ENCODE measurements around the gene NR2F2.

Gene NR2F2

DNA sequence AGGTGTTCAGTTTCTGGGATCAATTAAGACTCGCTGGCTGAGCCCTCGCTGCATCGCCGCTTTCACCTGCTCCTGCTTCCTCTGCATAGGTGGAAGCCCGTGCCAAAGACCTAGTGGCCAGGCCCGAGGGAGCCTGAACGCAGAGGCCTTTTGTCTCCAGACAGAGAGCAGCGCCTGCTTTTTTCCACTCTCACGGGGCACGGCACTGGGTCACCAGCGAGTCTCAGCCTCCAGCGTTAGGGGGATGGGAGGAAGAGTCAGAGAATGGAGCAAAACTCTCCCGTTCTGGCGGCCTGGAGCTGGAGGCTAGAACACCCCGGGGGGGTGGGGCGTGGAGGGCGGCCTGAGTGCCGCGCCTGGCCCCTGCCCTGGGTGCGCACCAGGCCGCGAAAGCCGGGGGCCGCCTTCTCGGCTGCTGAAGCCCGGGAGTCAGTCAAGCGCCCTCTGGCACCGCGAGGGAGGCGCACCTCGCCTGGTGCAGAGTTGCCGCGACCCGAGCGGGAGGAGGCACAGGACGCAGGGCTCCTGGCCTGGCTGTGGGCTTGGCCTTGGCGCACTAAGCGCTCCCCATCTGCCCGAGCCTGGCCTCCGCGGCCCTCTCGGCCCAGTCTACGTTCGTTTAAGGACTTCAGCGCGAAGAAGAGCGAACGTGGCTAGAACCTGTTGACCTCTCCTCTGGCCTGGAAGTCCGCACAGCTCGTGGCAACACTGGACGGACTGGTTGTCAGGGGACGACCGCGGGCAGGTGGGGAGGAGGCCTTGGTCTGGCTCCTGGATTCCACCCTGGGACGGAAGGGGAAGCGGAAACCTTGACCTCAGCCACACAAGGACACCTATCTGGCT, 21.5 kb downstream of the NR2F2 start:
- Histone ChIP-seq H3K27ac (ENCODE audit: low read depth, low read length) (no peak overlapping the region), H3K27me3 (ENCODE audit: control insufficient read depth, insufficient read depth, low read length) (peaks cover 100% of the 10 kb centered on the region), H3K4me1 (ENCODE audit: control insufficient read depth, insufficient read depth, low read length) (peaks cover 42% of the 10 kb centered on the region), H3K9me3 (ENCODE audit: control insufficient read depth, insufficient read depth, low read depth, low read length) (no peaks in the 10 kb centered on the region), H3K4me3 (ENCODE audit: low read depth, low read length) (peak overlapping the region; percentile 23), H3K9ac (ENCODE audit: low read length) (no peak overlapping the region), H3K36me3 (ENCODE audit: control insufficient read depth, insufficient read depth, low read length) (no peaks in the 10 kb centered on the region)

GRCh38 chr15:96352604-96353405, 22.3 kb downstream of the NR2F2 start:
- peak overlapping the region; percentile 23; the same call in 1 of the 2 replicates for H3K4me3 ChIP-seq (ENCODE audit: low read depth, low read length)
- H3K4me1 ChIP-seq (ENCODE audit: control insufficient read depth, insufficient read depth, low read length) = peaks cover 37% of the 10 kb centered on the region
- H3K36me3 ChIP-seq (ENCODE audit: control insufficient read depth, insufficient read depth, low read length) = no peaks in the 10 kb centered on the region
- H3K27ac ChIP-seq (ENCODE audit: low read depth, low read length) = no peak overlapping the region
- H3K9ac ChIP-seq (ENCODE audit: low read length) = no peak overlapping the region
- H3K27me3 ChIP-seq (ENCODE audit: control insufficient read depth, insufficient read depth, low read length) = peaks cover 100% of the 10 kb centered on the region
- H3K9me3 ChIP-seq (ENCODE audit: control insufficient read depth, insufficient read depth, low read depth, low read length) = no peaks in the 10 kb centered on the region

GRCh38 chr15:96353416-96353929, 23.0 kb downstream of the NR2F2 start:
- no peak overlapping the region for H3K9ac ChIP-seq (ENCODE audit: low read length)
- H3K36me3 ChIP-seq (ENCODE audit: control insufficient read depth, insufficient read depth, low read length) = no peaks in the 10 kb centered on the region
- peaks cover 100% of the 10 kb centered on the region for H3K27me3 ChIP-seq (ENCODE audit: control insufficient read depth, insufficient read depth, low read length)
- H3K9me3 ChIP-seq (ENCODE audit: control insufficient read depth, insufficient read depth, low read depth, low read length) = no peaks in the 10 kb centered on the region
- peak overlapping the region; percentile 62 for H3K4me3 ChIP-seq (ENCODE audit: low read depth, low read length)
- no peak overlapping the region for H3K27ac ChIP-seq (ENCODE audit: low read depth, low read length)
- H3K4me1 ChIP-seq (ENCODE audit: control insufficient read depth, insufficient read depth, low read length) = peaks cover 38% of the 10 kb centered on the region

GRCh38 chr15:96353930-96354730, 23.6 kb downstream of the NR2F2 start:
- peaks cover 31% of the 10 kb centered on the region for H3K4me1 ChIP-seq (ENCODE audit: control insufficient read depth, insufficient read depth, low read length)
- H3K4me3 ChIP-seq (ENCODE audit: low read depth, low read length) = peak overlapping the region; percentile 62
- no peaks in the 10 kb centered on the region for H3K36me3 ChIP-seq (ENCODE audit: control insufficient read depth, insufficient read depth, low read length)
- no peak overlapping the region for H3K9ac ChIP-seq (ENCODE audit: low read length)
- H3K27me3 ChIP-seq (ENCODE audit: control insufficient read depth, insufficient read depth, low read length) = peaks cover 100% of the 10 kb centered on the region
- H3K9me3 ChIP-seq (ENCODE audit: control insufficient read depth, insufficient read depth, low read depth, low read length) = no peaks in the 10 kb centered on the region
- no peak overlapping the region for H3K27ac ChIP-seq (ENCODE audit: low read depth, low read length)

GRCh38 chr15:96354731-96355567, 24.4 kb downstream of the NR2F2 start:
- Histone ChIP-seq H3K27ac (ENCODE audit: low read depth, low read length) (no peak overlapping the region), H3K9ac (ENCODE audit: low read length) (no peak overlapping the region), H3K4me3 (ENCODE audit: low read depth, low read length) (peak overlapping the region; percentile 62), H3K9me3 (ENCODE audit: control insufficient read depth, insufficient read depth, low read depth, low read length) (no peaks in the 10 kb centered on the region), H3K36me3 (ENCODE audit: control insufficient read depth, insufficient read depth, low read length) (no peaks in the 10 kb centered on the region), H3K4me1 (ENCODE audit: control insufficient read depth, insufficient read depth, low read length) (peaks cover 33% of the 10 kb centered on the region), H3K27me3 (ENCODE audit: control insufficient read depth, insufficient read depth, low read length) (peaks cover 100% of the 10 kb centered on the region)

DNA sequence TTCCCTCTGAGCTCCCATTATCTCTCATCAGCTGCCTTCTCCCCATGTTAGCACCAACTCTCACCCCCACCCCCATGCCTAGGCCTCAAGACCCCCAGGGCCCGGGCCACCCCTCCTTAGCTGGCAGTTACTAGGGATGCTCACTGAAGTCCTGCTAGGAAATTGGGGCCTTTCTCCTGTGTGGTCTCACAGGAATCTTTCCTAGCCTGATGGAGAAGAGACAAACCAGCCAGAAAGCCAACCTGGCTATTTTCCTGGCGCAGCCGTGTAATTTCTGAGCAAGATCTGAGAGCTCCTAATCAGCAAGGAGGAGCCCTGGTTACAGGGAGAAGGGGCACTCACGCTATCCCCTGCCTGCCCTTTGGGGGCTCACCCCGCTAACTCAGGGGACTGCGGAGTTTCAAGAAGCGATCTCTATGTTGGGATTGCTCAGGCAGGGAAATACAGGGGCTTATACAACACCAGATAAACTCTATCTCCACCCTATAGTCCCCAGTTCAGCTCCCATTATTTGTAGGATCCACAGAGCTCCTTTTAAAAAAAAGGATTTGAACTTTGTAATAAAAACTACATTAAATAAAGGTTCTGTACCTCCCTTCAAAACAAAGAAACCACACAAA, 25.2 kb downstream of the NR2F2 start:
- Histone ChIP-seq H3K9me3 (ENCODE audit: control insufficient read depth, insufficient read depth, low read depth, low read length) (no peaks in the 10 kb centered on the region), H3K4me3 (ENCODE audit: low read depth, low read length) (no peak overlapping the region), H3K9ac (ENCODE audit: low read length) (no peak overlapping the region), H3K36me3 (ENCODE audit: control insufficient read depth, insufficient read depth, low read length) (no peaks in the 10 kb centered on the region), H3K4me1 (ENCODE audit: control insufficient read depth, insufficient read depth, low read length) (peaks cover 37% of the 10 kb centered on the region), H3K27me3 (ENCODE audit: control insufficient read depth, insufficient read depth, low read length) (peaks cover 100% of the 10 kb centered on the region), H3K27ac (ENCODE audit: low read depth, low read length) (no peak overlapping the region)

DNA sequence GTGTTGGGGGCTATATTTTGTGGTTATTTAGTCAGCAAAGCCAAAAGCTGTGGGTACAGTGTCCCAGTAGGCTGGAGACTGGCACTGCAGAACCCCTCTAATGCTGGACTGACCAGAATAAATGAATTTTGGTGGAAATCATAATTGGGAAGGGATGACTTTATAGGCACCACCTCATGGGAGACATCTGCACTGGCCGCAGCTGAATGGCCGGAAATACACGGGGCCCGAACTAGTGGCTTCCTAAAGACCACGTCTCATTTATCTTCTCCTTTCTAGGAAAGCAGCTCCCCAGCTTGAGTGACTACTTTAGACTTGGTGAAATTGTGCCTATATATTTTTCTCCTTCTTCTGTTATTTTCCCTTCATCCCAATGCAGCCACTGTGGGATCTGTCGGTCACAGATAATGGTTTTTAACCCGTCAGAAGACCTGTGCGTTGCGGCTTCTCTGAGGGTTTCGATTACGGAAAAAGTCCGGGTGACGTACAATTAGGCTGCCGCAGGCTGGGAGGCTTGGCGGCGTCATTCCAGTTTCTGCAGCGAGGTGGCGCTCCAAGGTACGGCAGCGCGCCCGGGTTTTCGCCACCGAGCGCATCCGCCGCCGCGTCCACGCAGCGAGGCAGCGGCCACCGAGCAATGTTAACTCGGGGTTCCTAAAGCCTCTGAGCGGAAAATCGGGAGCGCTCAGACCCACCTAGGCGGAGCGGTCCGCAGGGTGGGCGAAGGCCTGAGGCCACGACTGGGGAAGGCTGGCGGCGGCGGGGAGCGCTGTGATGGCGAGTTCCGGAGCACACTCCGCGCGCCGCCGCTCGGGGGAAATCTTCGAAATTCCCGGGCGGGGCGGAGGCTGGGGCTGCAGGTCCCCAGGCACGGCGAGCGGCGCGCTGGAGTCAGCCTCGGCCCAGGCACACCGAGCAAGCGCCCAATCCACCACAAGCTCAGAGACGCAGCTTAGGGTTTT, 26.3 kb downstream of the NR2F2 start:
- no peak overlapping the region for H3K9ac ChIP-seq (ENCODE audit: low read length)
- H3K4me3 ChIP-seq (ENCODE audit: low read depth, low read length) = peak overlapping the region; percentile 65
- no peaks in the 10 kb centered on the region for H3K9me3 ChIP-seq (ENCODE audit: control insufficient read depth, insufficient read depth, low read depth, low read length)
- no peak overlapping the region for H3K27ac ChIP-seq (ENCODE audit: low read depth, low read length)
- peaks cover 100% of the 10 kb centered on the region for H3K27me3 ChIP-seq (ENCODE audit: control insufficient read depth, insufficient read depth, low read length)
- peaks cover 38% of the 10 kb centered on the region for H3K4me1 ChIP-seq (ENCODE audit: control insufficient read depth, insufficient read depth, low read length)
- H3K36me3 ChIP-seq (ENCODE audit: control insufficient read depth, insufficient read depth, low read length) = no peaks in the 10 kb centered on the region

GRCh38 chr15:96358001-96358801, 27.7 kb downstream of the NR2F2 start:
- peaks cover 44% of the 10 kb centered on the region for H3K4me1 ChIP-seq (ENCODE audit: control insufficient read depth, insufficient read depth, low read length)
- H3K27me3 ChIP-seq (ENCODE audit: control insufficient read depth, insufficient read depth, low read length) = peaks cover 100% of the 10 kb centered on the region
- H3K4me3 ChIP-seq (ENCODE audit: low read depth, low read length) = no peak overlapping the region
- H3K36me3 ChIP-seq (ENCODE audit: control insufficient read depth, insufficient read depth, low read length) = no peaks in the 10 kb centered on the region
- H3K9me3 ChIP-seq (ENCODE audit: control insufficient read depth, insufficient read depth, low read depth, low read length) = no peaks in the 10 kb centered on the region
- H3K27ac ChIP-seq (ENCODE audit: low read depth, low read length) = no peak overlapping the region
- no peak overlapping the region for H3K9ac ChIP-seq (ENCODE audit: low read length)
